ENCODE data around the gene INPP5F.

The INPP5F gene

DNA sequence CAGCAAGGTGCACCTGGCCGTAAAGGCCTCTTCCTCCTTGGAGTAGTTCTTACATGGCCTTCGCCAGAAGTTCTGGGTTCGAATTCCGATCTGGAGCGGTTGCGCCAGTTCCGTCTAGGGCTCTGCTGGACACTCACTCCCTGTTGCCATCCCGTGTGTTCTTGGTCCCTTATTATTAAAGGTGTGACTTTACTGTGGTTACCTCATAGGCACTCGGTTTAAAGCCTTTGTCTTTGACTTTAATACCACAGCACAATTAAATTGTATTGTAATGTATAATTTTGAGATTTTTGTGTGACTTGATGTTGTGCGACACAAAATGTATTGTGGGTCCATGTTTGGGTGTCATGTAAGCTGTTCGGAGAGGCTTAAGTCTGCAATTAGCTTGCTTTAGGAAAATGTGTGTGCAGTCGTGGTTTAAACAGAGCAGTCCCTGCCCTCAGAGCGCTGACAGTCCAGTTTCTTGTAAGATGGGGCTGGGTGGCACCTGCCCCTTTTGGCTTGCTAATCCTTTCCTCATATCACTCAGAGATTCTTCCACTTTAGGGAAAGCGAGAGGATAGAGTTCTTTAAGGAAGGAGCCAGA, 919 bp downstream of the INPP5F start:
- Histone ChIP-seq H2BK12ac (ENCODE audit: low read length) (no peak overlapping the region), H2BK120ac (ENCODE audit: insufficient read depth, low read length, poor library complexity) (peak overlapping the region; percentile 59), H3K79me1 (ENCODE audit: low read length) (peaks cover 11% of the 10 kb centered on the region), H3K18ac (ENCODE audit: low read length) (peak overlapping the region; percentile 80), H3K4me1 (ENCODE audit: control insufficient read depth in 1 of 2, insufficient read depth in 2 of 2, low read length in 2 of 2) (peaks cover 7 to 10% of the 10 kb centered on the region in 2 experiments), H2BK5ac (ENCODE audit: low read depth, low read length, poor library complexity) (peak overlapping the region; percentile 32), H3K9ac (ENCODE audit: low read length) (peak overlapping the region; percentile 28), H3K14ac (ENCODE audit: low read length) (peak overlapping the region; percentile 53), H3K4me3 (ENCODE audit: low read depth, low read length) (peak overlapping the region; percentile 94), H3K27me3 (ENCODE audit: insufficient read depth, low read length) (no peaks in the 10 kb centered on the region), H4K91ac (ENCODE audit: low read depth, low read length) (no peak overlapping the region), H3K27ac (ENCODE audit: low read depth, low read length) (peak overlapping the region; percentile 88), H2AFZ (ENCODE audit: insufficient read depth, low read length, poor library complexity) (peak overlapping the region; percentile 56), H3K4ac (ENCODE audit: low read depth, low read length) (peak overlapping the region; percentile 30), H3K36me3 (ENCODE audit: control insufficient read depth in 1 of 2, insufficient read depth in 2 of 2, low read length in 2 of 2) (peaks cover 0 to 3% of the 10 kb centered on the region in 2 experiments), H3K79me2 (ENCODE audit: control insufficient read depth, insufficient read depth, low read length, poor library complexity) (peaks cover 6% of the 10 kb centered on the region), H4K12ac (ENCODE audit: low read depth, low read length) (peak overlapping the region; percentile 2), H3K9me3 (ENCODE audit: insufficient read depth, low read depth, low read length) (no peaks in the 10 kb centered on the region), H2AK5ac (ENCODE audit: low read length) (no peak overlapping the region), H3K23ac (ENCODE audit: low read length) (no peak overlapping the region), H4K8ac (ENCODE audit: low read depth, low read length) (peak overlapping the region; percentile 43), H3K4me2 (ENCODE audit: low read length) (peak overlapping the region; percentile 91)
- DNase-seq, result peak in 1 of 2 donors; percentile 16
- no CpG with 5 or more reads among the region's 14 CpGs for WGBS (ENCODE audit: extremely low coverage, insufficient coverage, insufficient read length)

DNA sequence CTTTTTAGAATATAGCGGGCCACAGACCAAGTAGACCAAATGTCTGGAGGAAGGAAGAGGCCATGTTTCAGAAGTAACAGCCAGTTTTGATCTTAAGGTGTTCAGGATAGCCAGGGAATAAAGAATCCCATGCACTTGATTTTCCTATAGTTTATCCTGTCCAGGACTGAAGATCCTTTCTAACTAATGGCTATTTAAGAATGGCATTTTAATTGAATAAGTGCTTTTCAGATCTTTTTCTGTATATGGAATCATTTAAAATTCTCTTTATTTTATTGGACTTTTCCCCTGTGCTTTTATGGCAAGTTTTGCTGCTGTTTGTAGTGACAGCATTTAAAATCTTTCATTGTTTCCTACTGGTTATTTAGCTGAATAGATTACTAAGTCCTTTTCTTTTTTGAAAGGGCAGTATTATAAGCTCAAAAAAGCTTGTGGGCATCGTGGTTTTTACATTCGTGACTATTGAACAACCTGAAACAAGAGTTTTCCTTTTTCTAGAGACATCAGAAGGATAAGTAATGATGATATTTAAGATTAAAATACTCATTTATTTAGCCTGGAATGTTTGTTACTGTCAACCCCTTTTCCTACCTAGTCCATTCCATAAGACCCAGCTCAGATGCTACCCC, 2.4 kb downstream of the INPP5F start:
- Histone ChIP-seq H3K4me3 (ENCODE audit: low read depth, low read length) (no peak overlapping the region), H3K27me3 (ENCODE audit: insufficient read depth, low read length) (no peaks in the 10 kb centered on the region), H2AK5ac (ENCODE audit: low read length) (no peak overlapping the region), H3K4ac (ENCODE audit: low read depth, low read length) (no peak overlapping the region), H2BK120ac (ENCODE audit: insufficient read depth, low read length, poor library complexity) (no peak overlapping the region), H3K9me3 (ENCODE audit: insufficient read depth, low read depth, low read length) (no peaks in the 10 kb centered on the region), H3K18ac (ENCODE audit: low read length) (no peak overlapping the region), H2AFZ (ENCODE audit: insufficient read depth, low read length, poor library complexity) (no peak overlapping the region), H4K91ac (ENCODE audit: low read depth, low read length) (no peak overlapping the region), H3K4me1 (ENCODE audit: control insufficient read depth in 1 of 2, insufficient read depth in 2 of 2, low read length in 2 of 2) (peaks cover 7 to 10% of the 10 kb centered on the region in 2 experiments), H3K79me1 (ENCODE audit: low read length) (peaks cover 11% of the 10 kb centered on the region), H4K8ac (ENCODE audit: low read depth, low read length) (no peak overlapping the region), H3K4me2 (ENCODE audit: low read length) (no peak overlapping the region), H3K79me2 (ENCODE audit: control insufficient read depth, insufficient read depth, low read length, poor library complexity) (peaks cover 6% of the 10 kb centered on the region), H2BK5ac (ENCODE audit: low read depth, low read length, poor library complexity) (no peak overlapping the region), H4K12ac (ENCODE audit: low read depth, low read length) (no peak overlapping the region), H3K36me3 (ENCODE audit: control insufficient read depth in 1 of 2, insufficient read depth in 2 of 2, low read length in 2 of 2) (peaks cover 0 to 3% of the 10 kb centered on the region in 2 experiments), H3K14ac (ENCODE audit: low read length) (no peak overlapping the region), H2BK12ac (ENCODE audit: low read length) (no peak overlapping the region), H3K9ac (ENCODE audit: low read length) (no peak overlapping the region), H3K23ac (ENCODE audit: low read length) (no peak overlapping the region), H3K27ac (ENCODE audit: low read depth, low read length) (no peak overlapping the region)
- WGBS (ENCODE audit: extremely low coverage, insufficient coverage, insufficient read length), result no CpG with 5 or more reads among the region's 3 CpGs
- DNase-seq, result no peak

DNA sequence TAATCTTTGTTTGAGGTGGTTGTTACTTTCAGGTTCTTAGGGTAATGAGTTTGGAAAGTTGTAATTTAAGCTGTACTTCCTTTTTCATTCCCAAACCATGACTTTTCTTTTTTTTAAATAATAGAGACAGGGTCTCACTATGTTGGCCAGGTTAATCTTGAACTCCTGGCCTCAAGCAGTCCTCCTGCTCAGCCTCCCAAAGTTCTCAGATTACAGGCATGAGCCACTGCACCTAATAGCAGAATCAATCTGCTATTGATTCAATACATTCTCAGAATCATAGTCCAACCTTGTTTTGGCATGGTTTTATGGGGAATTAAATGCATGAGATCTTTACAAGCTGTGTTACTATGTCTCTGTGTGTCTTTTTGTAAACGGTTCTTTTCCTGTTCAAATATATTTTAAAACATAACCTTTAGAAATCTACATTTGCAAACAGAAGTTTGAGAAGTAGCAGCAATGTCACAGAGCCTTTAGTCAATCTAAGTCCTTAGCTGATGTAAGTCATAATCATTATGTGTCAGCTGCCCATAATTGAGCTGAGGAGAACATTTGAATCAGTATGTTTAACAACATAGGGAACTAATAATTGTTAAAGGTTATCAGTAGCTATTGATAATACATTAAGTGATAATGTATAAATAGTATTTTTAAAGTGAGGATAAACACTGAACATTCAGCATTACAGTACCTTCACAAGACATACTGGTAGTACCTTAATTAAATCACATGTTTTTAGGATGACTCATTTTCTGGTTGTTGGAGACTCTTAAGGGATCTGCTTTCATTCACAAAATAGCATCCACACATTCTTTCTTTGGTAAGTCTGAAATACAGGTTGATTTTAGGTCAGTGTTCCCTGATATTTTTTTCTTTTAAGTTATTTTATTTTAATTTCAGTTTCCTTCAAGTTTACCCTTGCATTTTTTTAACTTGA, 8.8 kb downstream of the INPP5F start:
- WGBS (ENCODE audit: extremely low coverage, insufficient coverage, insufficient read length), result no CpG with 5 or more reads among the region's 1 CpG
- H3K27me3 ChIP-seq (ENCODE audit: insufficient read depth, low read length), result no peaks in the 10 kb centered on the region
- peaks cover 0 to 3% of the 10 kb centered on the region in 2 experiments for H3K36me3 ChIP-seq (ENCODE audit: control insufficient read depth in 1 of 2, insufficient read depth in 2 of 2, low read length in 2 of 2)
- DNase-seq, result peak in 1 of 2 donors; percentile 86
- H2AK5ac ChIP-seq (ENCODE audit: low read length), result no peak overlapping the region
- H4K91ac ChIP-seq (ENCODE audit: low read depth, low read length), result no peak overlapping the region
- H3K79me1 ChIP-seq (ENCODE audit: low read length), result no peaks in the 10 kb centered on the region
- H4K12ac ChIP-seq (ENCODE audit: low read depth, low read length), result no peak overlapping the region
- no peak overlapping the region for H3K4me3 ChIP-seq (ENCODE audit: low read depth, low read length)
- H3K9ac ChIP-seq (ENCODE audit: low read length), result no peak overlapping the region
- no peak overlapping the region for H2AFZ ChIP-seq (ENCODE audit: insufficient read depth, low read length, poor library complexity)
- H3K79me2 ChIP-seq (ENCODE audit: control insufficient read depth, insufficient read depth, low read length, poor library complexity), result peaks cover 4% of the 10 kb centered on the region
- no peak overlapping the region for H2BK5ac ChIP-seq (ENCODE audit: low read depth, low read length, poor library complexity)
- H2BK12ac ChIP-seq (ENCODE audit: low read length), result peak overlapping the region; percentile 71
- no peak overlapping the region for H3K4me2 ChIP-seq (ENCODE audit: low read length)
- peak overlapping the region; percentile 43 for H2BK120ac ChIP-seq (ENCODE audit: insufficient read depth, low read length, poor library complexity)
- no peak overlapping the region for H3K23ac ChIP-seq (ENCODE audit: low read length)
- no peak overlapping the region for H3K18ac ChIP-seq (ENCODE audit: low read length)
- no peak overlapping the region for H4K8ac ChIP-seq (ENCODE audit: low read depth, low read length)
- H3K9me3 ChIP-seq (ENCODE audit: insufficient read depth, low read depth, low read length), result no peaks in the 10 kb centered on the region
- H3K14ac ChIP-seq (ENCODE audit: low read length), result no peak overlapping the region
- no peak overlapping the region for H3K27ac ChIP-seq (ENCODE audit: low read depth, low read length)
- peak overlapping the region; percentile 79 for H3K4ac ChIP-seq (ENCODE audit: low read depth, low read length)
- peaks cover 4 to 9% of the 10 kb centered on the region in 2 experiments for H3K4me1 ChIP-seq (ENCODE audit: control insufficient read depth in 1 of 2, insufficient read depth in 2 of 2, low read length in 2 of 2)

DNA sequence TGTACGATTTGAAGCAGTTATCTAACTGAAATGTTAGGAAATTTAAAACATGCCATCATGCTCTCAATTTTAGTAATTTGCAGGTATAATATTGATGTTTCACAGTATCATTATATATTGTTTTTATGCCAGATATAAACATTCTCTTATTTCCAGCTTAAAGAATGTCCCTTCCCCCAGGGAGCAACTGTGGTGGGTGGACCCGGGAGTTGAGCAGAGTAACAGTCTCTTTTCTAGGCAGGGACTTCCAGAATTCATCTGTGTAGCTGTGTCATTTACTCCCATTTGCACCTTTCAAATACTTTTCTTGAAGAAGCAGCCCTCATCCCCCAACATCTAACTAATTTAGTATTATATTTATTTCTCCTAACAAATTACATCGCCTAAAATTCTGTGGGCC, 9.6 kb downstream of the INPP5F start:
- 100% methylated on average over 1 of the region's 3 CpGs for WGBS (ENCODE audit: extremely low coverage, insufficient coverage, insufficient read length)
- H3K27ac ChIP-seq (ENCODE audit: low read depth, low read length), result no peak overlapping the region

More for the DNA sequence above, 9.6 kb downstream of the INPP5F start:
- H3K4ac ChIP-seq (ENCODE audit: low read depth, low read length), result no peak overlapping the region
- peaks cover 4% of the 10 kb centered on the region for H3K79me2 ChIP-seq (ENCODE audit: control insufficient read depth, insufficient read depth, low read length, poor library complexity)
- H3K14ac ChIP-seq (ENCODE audit: low read length), result no peak overlapping the region
- H4K8ac ChIP-seq (ENCODE audit: low read depth, low read length), result no peak overlapping the region
- no peak overlapping the region for H2BK5ac ChIP-seq (ENCODE audit: low read depth, low read length, poor library complexity)
- no peaks in the 10 kb centered on the region for H3K9me3 ChIP-seq (ENCODE audit: insufficient read depth, low read depth, low read length)
- no peak overlapping the region for H3K9ac ChIP-seq (ENCODE audit: low read length)
- H2AK5ac ChIP-seq (ENCODE audit: low read length), result no peak overlapping the region
- H2BK120ac ChIP-seq (ENCODE audit: insufficient read depth, low read length, poor library complexity), result peak overlapping the region; percentile 72
- no peaks in the 10 kb centered on the region for H3K27me3 ChIP-seq (ENCODE audit: insufficient read depth, low read length)
- no peaks in the 10 kb centered on the region for H3K36me3 ChIP-seq (ENCODE audit: control insufficient read depth in 1 of 2, insufficient read depth in 2 of 2, low read length in 2 of 2)
- H3K4me1 ChIP-seq (ENCODE audit: control insufficient read depth in 1 of 2, insufficient read depth in 2 of 2, low read length in 2 of 2), result peaks cover 4 to 9% of the 10 kb centered on the region in 2 experiments
- no peak overlapping the region for H3K18ac ChIP-seq (ENCODE audit: low read length)
- no peak overlapping the region for H4K12ac ChIP-seq (ENCODE audit: low read depth, low read length)
- no peak overlapping the region for H3K4me3 ChIP-seq (ENCODE audit: low read depth, low read length)
- no peak overlapping the region for H3K23ac ChIP-seq (ENCODE audit: low read length)
- no peak overlapping the region for H2BK12ac ChIP-seq (ENCODE audit: low read length)
- H4K91ac ChIP-seq (ENCODE audit: low read depth, low read length), result peak overlapping the region; percentile 62
- no peak overlapping the region for H3K4me2 ChIP-seq (ENCODE audit: low read length)
- no peaks in the 10 kb centered on the region for H3K79me1 ChIP-seq (ENCODE audit: low read length)
- no peak for DNase-seq
- no peak overlapping the region for H2AFZ ChIP-seq (ENCODE audit: insufficient read depth, low read length, poor library complexity)
